Measurements from ENCODE around the gene RHBG.

DNA sequence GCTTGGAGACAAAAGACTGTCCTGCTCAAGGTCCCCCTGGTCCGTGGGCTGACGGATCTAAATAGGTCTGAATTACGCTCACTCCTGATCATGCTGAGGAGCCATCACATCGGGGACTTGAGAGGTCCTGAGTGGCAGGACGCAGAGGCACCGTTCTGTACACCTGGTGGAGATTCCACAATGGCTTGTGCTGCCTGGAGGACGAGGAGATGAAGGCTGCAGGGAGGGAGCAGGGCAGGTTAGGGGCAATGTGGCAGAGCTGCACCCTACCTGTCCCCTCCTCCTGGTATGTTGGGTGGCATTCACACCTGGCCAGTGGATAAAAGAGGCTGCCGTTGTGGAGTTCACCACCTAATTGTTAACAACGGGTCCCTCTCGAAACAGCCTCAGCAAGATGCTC lies 38.7 kb downstream of the RHBG start:
- TF ChIP-seq, protein P1, sequence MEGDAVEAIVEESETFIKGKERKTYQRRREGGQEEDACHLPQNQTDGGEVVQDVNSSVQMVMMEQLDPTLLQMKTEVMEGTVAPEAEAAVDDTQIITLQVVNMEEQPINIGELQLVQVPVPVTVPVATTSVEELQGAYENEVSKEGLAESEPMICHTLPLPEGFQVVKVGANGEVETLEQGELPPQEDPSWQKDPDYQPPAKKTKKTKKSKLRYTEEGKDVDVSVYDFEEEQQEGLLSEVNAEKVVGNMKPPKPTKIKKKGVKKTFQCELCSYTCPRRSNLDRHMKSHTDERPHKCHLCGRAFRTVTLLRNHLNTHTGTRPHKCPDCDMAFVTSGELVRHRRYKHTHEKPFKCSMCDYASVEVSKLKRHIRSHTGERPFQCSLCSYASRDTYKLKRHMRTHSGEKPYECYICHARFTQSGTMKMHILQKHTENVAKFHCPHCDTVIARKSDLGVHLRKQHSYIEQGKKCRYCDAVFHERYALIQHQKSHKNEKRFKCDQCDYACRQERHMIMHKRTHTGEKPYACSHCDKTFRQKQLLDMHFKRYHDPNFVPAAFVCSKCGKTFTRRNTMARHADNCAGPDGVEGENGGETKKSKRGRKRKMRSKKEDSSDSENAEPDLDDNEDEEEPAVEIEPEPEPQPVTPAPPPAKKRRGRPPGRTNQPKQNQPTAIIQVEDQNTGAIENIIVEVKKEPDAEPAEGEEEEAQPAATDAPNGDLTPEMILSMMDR (IDR thresholded peaks at IDR 0.05; ENCODE audit: borderline replicate concordance, extremely low read depth, low read length, poor library complexity, severe bottlenecking), result no peak
- no peak for TF ChIP-seq EZH2 (IDR thresholded peaks at IDR 0.05; ENCODE audit: borderline replicate concordance, low read depth, low read length, severe bottlenecking)
